GM12878 (cell line): ENCODE data around the gene PDE11A. TPM values are rescaled to one million over a fixed set of nuclear protein-coding genes. Genes with fewer than 3 reads are reported as not detected.

Experiments used
- ATF2 ChIP-seq: IDR thresholded peaks from 2 replicates; pipeline ENCODE4 v1.6.1; 2012; ENCODE audit warnings: low read length, inconsistent platforms
- BRCA1 ChIP-seq: IDR thresholded peaks from 2 replicates; pipeline ENCODE4 v1.6.1; 2011; ENCODE audit warnings: low read depth, low read length, improper control_type of control experiment
- EP300 ChIP-seq, 2 experiments: fragments of 150-350 bp in 1 of 2; IDR thresholded peaks; 2 replicates each; pipeline ENCODE4 v1.6.1; 2011 to 2012; ENCODE audit warnings: low read depth in 2 of 2, low read length in 2 of 2, borderline replicate concordance in 1 of 2, improper control_type of control experiment in 1 of 2, inconsistent platforms in 1 of 2; ENCODE audit not compliant: control insufficient read depth in 1 of 2
- JUNB ChIP-seq: IDR thresholded peaks from 2 replicates; pipeline ENCODE4 v1.6.1; 2016; ENCODE audit warnings: antibody characterized with exemption, mild to moderate bottlenecking
- NFXL1 ChIP-seq: fragments of 450-650 bp; IDR thresholded peaks from 2 replicates; pipeline ENCODE4 v1.6.1; 2017; ENCODE audit warnings: antibody characterized with exemption, mild to moderate bottlenecking, borderline replicate concordance
- NKRF ChIP-seq: fragments of 450-650 bp; conservative IDR thresholded peaks from 2 replicates; pipeline ENCODE4 v1.6.1; 2017; ENCODE audit warnings: mild to moderate bottlenecking, moderate library complexity
- NR2F1 ChIP-seq: fragments of 450-650 bp; conservative IDR thresholded peaks from 2 replicates; pipeline ENCODE4 v1.6.1; 2017; ENCODE audit warnings: mild to moderate bottlenecking
- POLR2AphosphoS2 ChIP-seq: IDR thresholded peaks from 2 replicates; pipeline ENCODE4 v1.6.1; 2011; ENCODE audit warnings: low read depth, mild to moderate bottlenecking, low read length, improper control_type of control experiment, moderate library complexity
- RAD21 ChIP-seq: IDR thresholded peaks from 2 replicates; pipeline ENCODE4 v1.6.1; 2011; ENCODE audit warnings: mild to moderate bottlenecking, low read depth, low read length, moderate library complexity; ENCODE audit not compliant: insufficient read depth
- SIX5 ChIP-seq: IDR thresholded peaks from 2 replicates; pipeline ENCODE4 v1.6.1; 2011; ENCODE audit warnings: mild to moderate bottlenecking, low read depth, low read length, moderate library complexity; ENCODE audit not compliant: severe bottlenecking
- SRF ChIP-seq, 2 experiments: IDR thresholded peaks; 2 replicates each; pipeline ENCODE4 v1.6.1; 2011; ENCODE audit warnings: low read depth in 2 of 2, low read length in 2 of 2, mild to moderate bottlenecking in 1 of 2, moderate library complexity in 1 of 2
- ZNF622 ChIP-seq: fragments of 450-650 bp; IDR thresholded peaks from 2 replicates; pipeline ENCODE4 v1.6.1; 2017; ENCODE audit warnings: mild to moderate bottlenecking, inconsistent platforms
- polyA plus RNA-seq, 11 experiments: library from polyadenylated mRNA; depleted of rRNA in 4 of 11; unstranded in 6 of 11; stranded (reverse) in 5 of 11; fragments of >200 nt; fragmentation: Nextera tagmentation in 4 of 11; fragmentation: Illumina TruSeq in 1 of 11; extraction: Ambion mirVana in 4 of 11; extraction: Trizol in 1 of 11; gene quantifications; 1 replicate in 1 of 11; 2 replicates in 10 of 11; pipeline versions ENCODE4 v1.2.1 to v1.2.3, GENCODE V29; 2011 to 2016; ENCODE audit warnings: inconsistent platforms in 2 of 11, missing spikeins in 2 of 11, low read depth in 1 of 11
- total RNA-seq, 4 experiments: library from RNA; depleted of rRNA in 3 of 4; stranded (reverse); fragments of >200 nt in 3 of 4; fragmentation: Illumina TruSeq in 1 of 4; extraction: Trizol in 1 of 4; gene quantifications; 2 replicates each; pipeline versions ENCODE4 v1.2.1 to v1.2.3, GENCODE V29; 2013 to 2021
- TF ChIP-seq, protein P1 (sequence below): IDR thresholded peaks from 2 replicates; pipeline ENCODE4 v1.6.1; 2012; ENCODE audit warnings: low read depth, low read length, improper control_type of control experiment
- TF ChIP-seq, protein P2 (sequence below): IDR thresholded peaks from 2 replicates; pipeline ENCODE4 v1.6.1; 2011; ENCODE audit warnings: low read depth, low read length, improper control_type of control experiment, borderline replicate concordance
- TF ChIP-seq, protein P3 (sequence below): fragments of 450-650 bp; IDR thresholded peaks from 2 replicates; pipeline ENCODE4 v1.6.1; 2014; ENCODE audit warnings: mild to moderate bottlenecking
- TF ChIP-seq, protein P4 (sequence below): IDR thresholded peaks from 2 replicates; pipeline ENCODE4 v1.6.1; 2012; ENCODE audit warnings: low read depth, low read length, improper control_type of control experiment
- TF ChIP-seq, protein P5 (sequence below): IDR thresholded peaks from 2 replicates; pipeline ENCODE4 v1.6.1; 2011; ENCODE audit warnings: low read depth, mild to moderate bottlenecking, low read length, moderate library complexity, borderline replicate concordance; ENCODE audit errors: extremely low read depth

PDE11A gene
- total and polyA plus RNA-seq, 10 of the 15 experiments (the other 5 are each of a cell fraction or from before 2014, with no cell fraction given), result 0.01 to 0.17 (median 0.06) TPM; not detected in 5

DNA sequence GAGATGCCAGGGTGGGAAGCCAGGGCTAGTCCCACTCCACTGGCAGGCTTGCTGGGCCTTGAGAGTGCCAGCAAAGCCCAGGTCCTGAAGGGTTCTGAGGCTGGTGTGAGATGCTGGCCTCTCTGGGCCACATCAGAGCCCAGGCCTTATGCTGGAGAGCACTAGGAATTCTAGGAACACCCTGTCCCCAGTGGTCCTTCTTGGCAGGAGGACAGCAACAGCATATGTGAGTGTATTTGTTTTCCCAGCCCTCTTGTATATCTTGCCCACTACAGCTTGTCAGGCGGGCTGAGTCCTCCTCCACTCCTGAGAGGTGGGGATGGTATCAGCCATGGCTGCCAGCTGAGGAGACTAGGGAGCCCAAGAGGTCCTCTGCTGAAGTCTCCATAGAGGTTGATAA is 327.0 kb downstream of the PDE11A start (continued):
- TF ChIP-seq NKRF (no peak), JUNB (no peak), BRCA1 (no peak), NFXL1 (no peak), RAD21 (no peak), POLR2AphosphoS2 (no peak), EP300 (IDR thresholded peaks at IDR 0.05; ENCODE audit: borderline replicate concordance in 1 of 2, control insufficient read depth in 1 of 2, low read depth in 2 of 2, low read length in 2 of 2) (no peak), ZNF622 (no peak), NR2F1 (no peak), SRF (IDR thresholded peaks at IDR 0.05; ENCODE audit: low read depth in 2 of 2, low read length in 2 of 2) (no peak), SIX5 (no peak), ATF2 (no peak)
- TF ChIP-seq, protein P1, sequence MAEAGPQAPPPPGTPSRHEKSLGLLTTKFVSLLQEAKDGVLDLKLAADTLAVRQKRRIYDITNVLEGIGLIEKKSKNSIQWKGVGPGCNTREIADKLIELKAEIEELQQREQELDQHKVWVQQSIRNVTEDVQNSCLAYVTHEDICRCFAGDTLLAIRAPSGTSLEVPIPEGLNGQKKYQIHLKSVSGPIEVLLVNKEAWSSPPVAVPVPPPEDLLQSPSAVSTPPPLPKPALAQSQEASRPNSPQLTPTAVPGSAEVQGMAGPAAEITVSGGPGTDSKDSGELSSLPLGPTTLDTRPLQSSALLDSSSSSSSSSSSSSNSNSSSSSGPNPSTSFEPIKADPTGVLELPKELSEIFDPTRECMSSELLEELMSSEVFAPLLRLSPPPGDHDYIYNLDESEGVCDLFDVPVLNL, result no peak
- TF ChIP-seq, protein P2, sequence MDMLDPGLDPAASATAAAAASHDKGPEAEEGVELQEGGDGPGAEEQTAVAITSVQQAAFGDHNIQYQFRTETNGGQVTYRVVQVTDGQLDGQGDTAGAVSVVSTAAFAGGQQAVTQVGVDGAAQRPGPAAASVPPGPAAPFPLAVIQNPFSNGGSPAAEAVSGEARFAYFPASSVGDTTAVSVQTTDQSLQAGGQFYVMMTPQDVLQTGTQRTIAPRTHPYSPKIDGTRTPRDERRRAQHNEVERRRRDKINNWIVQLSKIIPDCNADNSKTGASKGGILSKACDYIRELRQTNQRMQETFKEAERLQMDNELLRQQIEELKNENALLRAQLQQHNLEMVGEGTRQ, result no peak
- TF ChIP-seq, protein P3, sequence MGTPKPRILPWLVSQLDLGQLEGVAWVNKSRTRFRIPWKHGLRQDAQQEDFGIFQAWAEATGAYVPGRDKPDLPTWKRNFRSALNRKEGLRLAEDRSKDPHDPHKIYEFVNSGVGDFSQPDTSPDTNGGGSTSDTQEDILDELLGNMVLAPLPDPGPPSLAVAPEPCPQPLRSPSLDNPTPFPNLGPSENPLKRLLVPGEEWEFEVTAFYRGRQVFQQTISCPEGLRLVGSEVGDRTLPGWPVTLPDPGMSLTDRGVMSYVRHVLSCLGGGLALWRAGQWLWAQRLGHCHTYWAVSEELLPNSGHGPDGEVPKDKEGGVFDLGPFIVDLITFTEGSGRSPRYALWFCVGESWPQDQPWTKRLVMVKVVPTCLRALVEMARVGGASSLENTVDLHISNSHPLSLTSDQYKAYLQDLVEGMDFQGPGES, result no peak
- TF ChIP-seq, protein P4, sequence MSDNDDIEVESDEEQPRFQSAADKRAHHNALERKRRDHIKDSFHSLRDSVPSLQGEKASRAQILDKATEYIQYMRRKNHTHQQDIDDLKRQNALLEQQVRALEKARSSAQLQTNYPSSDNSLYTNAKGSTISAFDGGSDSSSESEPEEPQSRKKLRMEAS, result no peak
- TF ChIP-seq, protein P5, sequence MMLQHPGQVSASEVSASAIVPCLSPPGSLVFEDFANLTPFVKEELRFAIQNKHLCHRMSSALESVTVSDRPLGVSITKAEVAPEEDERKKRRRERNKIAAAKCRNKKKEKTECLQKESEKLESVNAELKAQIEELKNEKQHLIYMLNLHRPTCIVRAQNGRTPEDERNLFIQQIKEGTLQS, result no peak
